ENCODE results near the gene CLDN9. TPM values are rescaled to one million over a fixed set of nuclear protein-coding genes. Genes with fewer than 3 reads are reported as not detected.
A peak's percentile ranks its signal among the peaks of the same experiment; 100 is the strongest.

Gene CLDN9
- total RNA-seq, 1 donor = not detected

GRCh38 chr16:3059041-3059722 is 46.5 kb downstream of the CLDN9 start:
- peak; percentile 100 for DNase-seq (ENCODE audit: insufficient read length, low spot score, missing footprints)
- TF ChIP-seq, protein P1, sequence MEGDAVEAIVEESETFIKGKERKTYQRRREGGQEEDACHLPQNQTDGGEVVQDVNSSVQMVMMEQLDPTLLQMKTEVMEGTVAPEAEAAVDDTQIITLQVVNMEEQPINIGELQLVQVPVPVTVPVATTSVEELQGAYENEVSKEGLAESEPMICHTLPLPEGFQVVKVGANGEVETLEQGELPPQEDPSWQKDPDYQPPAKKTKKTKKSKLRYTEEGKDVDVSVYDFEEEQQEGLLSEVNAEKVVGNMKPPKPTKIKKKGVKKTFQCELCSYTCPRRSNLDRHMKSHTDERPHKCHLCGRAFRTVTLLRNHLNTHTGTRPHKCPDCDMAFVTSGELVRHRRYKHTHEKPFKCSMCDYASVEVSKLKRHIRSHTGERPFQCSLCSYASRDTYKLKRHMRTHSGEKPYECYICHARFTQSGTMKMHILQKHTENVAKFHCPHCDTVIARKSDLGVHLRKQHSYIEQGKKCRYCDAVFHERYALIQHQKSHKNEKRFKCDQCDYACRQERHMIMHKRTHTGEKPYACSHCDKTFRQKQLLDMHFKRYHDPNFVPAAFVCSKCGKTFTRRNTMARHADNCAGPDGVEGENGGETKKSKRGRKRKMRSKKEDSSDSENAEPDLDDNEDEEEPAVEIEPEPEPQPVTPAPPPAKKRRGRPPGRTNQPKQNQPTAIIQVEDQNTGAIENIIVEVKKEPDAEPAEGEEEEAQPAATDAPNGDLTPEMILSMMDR (IDR thresholded peaks at IDR 0.05; ENCODE audit: extremely low read depth, low read depth, low read length) = peak; percentile 65

DNA sequence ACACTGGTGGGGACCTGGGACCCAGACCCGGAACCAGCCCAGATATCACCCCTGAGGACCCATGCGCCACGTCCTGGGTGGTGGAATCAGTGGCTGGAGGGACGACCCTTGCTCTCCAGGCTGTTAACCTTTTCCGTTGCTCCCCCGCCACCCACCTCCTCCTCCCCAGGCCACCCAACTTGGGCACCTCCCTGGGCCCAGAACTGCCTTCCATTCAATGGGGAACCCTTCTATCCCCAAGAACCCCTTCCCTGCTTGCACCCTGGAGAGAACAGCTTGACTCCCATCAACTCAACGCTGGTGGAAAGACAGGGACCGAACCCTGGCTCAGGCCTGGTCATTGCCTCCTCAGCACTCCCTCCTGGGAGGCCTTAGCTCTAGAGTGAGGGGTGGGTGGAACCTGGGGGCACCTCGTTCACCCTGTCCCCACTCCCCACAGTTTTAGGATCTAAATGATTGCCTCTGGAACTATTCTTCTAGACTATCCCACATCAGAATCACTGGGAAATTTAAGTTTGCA is 47.1 kb downstream of the CLDN9 start:
- TF ChIP-seq, protein P1 (IDR thresholded peaks at IDR 0.05; ENCODE audit: extremely low read depth, low read depth, low read length) = no peak
- DNase-seq (ENCODE audit: insufficient read length, low spot score, missing footprints) = peak; percentile 62
- Histone ChIP-seq H3K36me3 (ENCODE audit: insufficient read depth, low read length) (no peaks in the 10 kb centered on the region), H4K20me1 (ENCODE audit: insufficient read depth, low read length) (no peaks in the 10 kb centered on the region), H3K79me2 (ENCODE audit: insufficient read depth, low read length) (no peaks in the 10 kb centered on the region), H3K4me2 (ENCODE audit: insufficient read depth, low read length) (peak overlapping the region; percentile 90), H3K4me1 (ENCODE audit: insufficient read depth, low read length) (no peaks in the 10 kb centered on the region), H3K4me3 (ENCODE audit: insufficient read depth, low read length) (peak overlapping the region; percentile 90), H3K9me3 (ENCODE audit: low read depth, low read length) (no peaks in the 10 kb centered on the region), H3K27ac (ENCODE audit: low read depth, low read length) (no peak overlapping the region), H2AFZ (ENCODE audit: low read length) (peak overlapping the region; percentile 93), H3K27me3 (ENCODE audit: insufficient read depth, low read length) (peaks cover 3% of the 10 kb centered on the region)

More at GRCh38 chr16:3059041-3059722, 46.5 kb downstream of the CLDN9 start:
- H3K4me3 ChIP-seq (ENCODE audit: insufficient read depth, low read length) = peak overlapping the region; percentile 90
- H3K27ac ChIP-seq (ENCODE audit: low read depth, low read length) = peak overlapping the region; percentile 48
- no peaks in the 10 kb centered on the region for H4K20me1 ChIP-seq (ENCODE audit: insufficient read depth, low read length)
- peak overlapping the region; percentile 90 for H3K4me2 ChIP-seq (ENCODE audit: insufficient read depth, low read length)
- H3K36me3 ChIP-seq (ENCODE audit: insufficient read depth, low read length) = no peaks in the 10 kb centered on the region
- no peaks in the 10 kb centered on the region for H3K79me2 ChIP-seq (ENCODE audit: insufficient read depth, low read length)
- H3K4me1 ChIP-seq (ENCODE audit: insufficient read depth, low read length) = no peaks in the 10 kb centered on the region
- no peaks in the 10 kb centered on the region for H3K9me3 ChIP-seq (ENCODE audit: low read depth, low read length)
- peaks cover 3% of the 10 kb centered on the region for H3K27me3 ChIP-seq (ENCODE audit: insufficient read depth, low read length)
- H2AFZ ChIP-seq (ENCODE audit: low read length) = peak overlapping the region; percentile 93

- Histone ChIP-seq H3K79me2 (ENCODE audit: insufficient read depth, low read length) (no peaks in the 10 kb centered on the region), H3K4me1 (ENCODE audit: insufficient read depth, low read length) (peaks cover 3% of the 10 kb centered on the region), H3K36me3 (ENCODE audit: insufficient read depth, low read length) (no peaks in the 10 kb centered on the region), H2AFZ (ENCODE audit: low read length) (no peak overlapping the region), H3K27me3 (ENCODE audit: insufficient read depth, low read length) (peaks cover 3% of the 10 kb centered on the region), H3K9me3 (ENCODE audit: low read depth, low read length) (no peaks in the 10 kb centered on the region), H3K4me3 (ENCODE audit: insufficient read depth, low read length) (no peak overlapping the region), H4K20me1 (ENCODE audit: insufficient read depth, low read length) (no peaks in the 10 kb centered on the region), H3K27ac (ENCODE audit: low read depth, low read length) (no peak overlapping the region), H3K4me2 (ENCODE audit: insufficient read depth, low read length) (no peak overlapping the region)
- TF ChIP-seq, protein P1 (IDR thresholded peaks at IDR 0.05; ENCODE audit: extremely low read depth, low read depth, low read length) = no peak
- peak; percentile 79 for DNase-seq (ENCODE audit: insufficient read length, low spot score, missing footprints)
These were observed 47.8 kb downstream of the CLDN9 start for GRCh38 chr16:3060339-3061127.

DNA sequence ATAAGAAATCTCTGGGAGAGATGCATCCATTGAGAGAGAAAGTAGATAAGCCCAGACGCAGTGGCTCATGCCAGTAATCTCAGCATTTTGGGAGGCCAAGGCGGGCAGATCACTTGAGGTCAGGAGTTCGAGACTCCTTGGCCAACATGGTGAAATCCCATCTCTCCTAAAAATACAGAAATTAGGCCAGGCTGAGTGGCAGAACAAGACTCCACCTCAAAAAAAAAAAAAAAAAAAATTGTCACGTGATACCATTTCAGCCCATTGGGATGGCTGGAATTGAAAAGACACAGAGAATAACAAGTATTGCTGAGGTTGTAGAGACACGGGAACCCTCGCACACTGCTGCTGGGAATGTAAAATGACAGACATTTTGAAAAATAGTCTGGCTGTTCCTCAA is 49.8 kb downstream of the CLDN9 start:
- H4K20me1 ChIP-seq (ENCODE audit: insufficient read depth, low read length) = no peaks in the 10 kb centered on the region
- DNase-seq (ENCODE audit: insufficient read length, low spot score, missing footprints) = no peak
- no peaks in the 10 kb centered on the region for H3K79me2 ChIP-seq (ENCODE audit: insufficient read depth, low read length)
- H3K4me1 ChIP-seq (ENCODE audit: insufficient read depth, low read length) = peaks cover 3% of the 10 kb centered on the region
- peaks cover 3% of the 10 kb centered on the region for H3K27me3 ChIP-seq (ENCODE audit: insufficient read depth, low read length)
- no peak overlapping the region for H3K27ac ChIP-seq (ENCODE audit: low read depth, low read length)
- no peak overlapping the region for H3K4me3 ChIP-seq (ENCODE audit: insufficient read depth, low read length)
- no peaks in the 10 kb centered on the region for H3K36me3 ChIP-seq (ENCODE audit: insufficient read depth, low read length)
- no peak overlapping the region for H3K4me2 ChIP-seq (ENCODE audit: insufficient read depth, low read length)
- TF ChIP-seq, protein P1 (IDR thresholded peaks at IDR 0.05; ENCODE audit: extremely low read depth, low read depth, low read length) = no peak
- no peak overlapping the region for H2AFZ ChIP-seq (ENCODE audit: low read length)
- no peaks in the 10 kb centered on the region for H3K9me3 ChIP-seq (ENCODE audit: low read depth, low read length)
